Lung (tissue), 12 donors: ENCODE results near the gene PDCD4. TPM values are rescaled to one million over a fixed set of nuclear protein-coding genes. Genes with fewer than 3 reads are reported as not detected.

Experiments used
- ATAC-seq: fragments of 200-7000 bp; cut with Tn5 transposase; one replicate; pipeline ENCODE4 v1.9.1; 2020; ENCODE audit warnings: moderate number of reproducible peaks; ENCODE audit not compliant: insufficient read depth, low FRiP score
- DNase-seq, 3 donors: peaks; one replicate each; pipeline ENCODE4 v3.0.0-alpha.2; 2013 to 2017
- H3K27ac ChIP-seq, 2 donors: one replicate each; pipeline ENCODE4 v1.5.1; 2013; ENCODE audit warnings: mild to moderate bottlenecking in 2 of 2, moderate library complexity in 2 of 2, control low read depth in 1 of 2, inconsistent platforms in 1 of 2, low read depth in 1 of 2, low read length in 1 of 2
- H3K27me3 ChIP-seq, 3 donors: one replicate each; pipeline ENCODE4 v1.5.1; 2013; ENCODE audit warnings: low read length in 2 of 3; ENCODE audit not compliant: control insufficient read depth in 3 of 3, insufficient read depth in 3 of 3
- H3K36me3 ChIP-seq, 4 donors: one replicate each; pipeline ENCODE4 v1.5.1; 2013; ENCODE audit warnings: low read length in 4 of 4, mild to moderate bottlenecking in 1 of 4, moderate library complexity in 1 of 4; ENCODE audit not compliant: control insufficient read depth in 4 of 4, insufficient read depth in 4 of 4
- H3K4me1 ChIP-seq, 5 donors: one replicate each; pipeline ENCODE4 v1.5.1; 2013; ENCODE audit warnings: low read length in 5 of 5, mild to moderate bottlenecking in 2 of 5, moderate library complexity in 1 of 5; ENCODE audit not compliant: control insufficient read depth in 5 of 5, insufficient read depth in 5 of 5
- H3K4me3 ChIP-seq: one replicate; pipeline ENCODE4 v1.5.1; 2013; ENCODE audit warnings: mild to moderate bottlenecking, control low read depth, moderate library complexity
- H3K9ac ChIP-seq, 2 donors: one replicate each; pipeline ENCODE4 v1.5.1; 2013; ENCODE audit warnings: low read length in 2 of 2, control low read depth in 1 of 2; ENCODE audit not compliant: insufficient read depth in 1 of 2
- H3K9me3 ChIP-seq, 4 donors: one replicate each; pipeline ENCODE4 v1.5.1; 2013; ENCODE audit warnings: low read length in 3 of 4, mild to moderate bottlenecking in 1 of 4, moderate library complexity in 1 of 4; ENCODE audit not compliant: control insufficient read depth in 4 of 4, insufficient read depth in 3 of 4
- CTCF ChIP-seq: IDR thresholded peaks from 2 replicates; pipeline ENCODE4 v1.5.1; 2012; ENCODE audit warnings: mild to moderate bottlenecking; ENCODE audit errors: control extremely low read depth, extremely low read depth
- WGBS, 2 donors: extraction: QIAGEN DNeasy Blood & Tissue Kit; methylation state at CpG; one replicate each; pipeline ENCODE4 v1.1.7; 2013; 5-methylcytosine and 5-hydroxymethylcytosine counted together
- polyA plus RNA-seq, 2 donors: library from polyadenylated mRNA; stranded (reverse); fragments of 200-250 nt; gene quantifications; one replicate each; pipeline ENCODE4 v1.2.1, GENCODE V29; 2013
- total RNA-seq, 2 donors: library from RNA; depleted of rRNA in 1 of 2; stranded (reverse); fragments of >200 nt in 1 of 2; gene quantifications; one replicate each; pipeline ENCODE4 v1.2.1, GENCODE V29; 2014 to 2021
- donor health status: control.
- donor health status: control.
- donor health status: Bipolar disorder and iron deficiency.
- donor health status: healthy.
- donor health status: DM: yes; HTN: yes; CAD: no.

The PDCD4 gene
- total and polyA plus RNA-seq, 4 donors: 26.7 to 186 (median 33.5) TPM

- Histone ChIP-seq H3K4me3 (no peak overlapping the region), H3K4me1 (peaks cover 10 to 29% (median 23%) of the 10 kb centered on the region in 5 donors), H3K27ac (peak overlapping the region in 1 of 2 donors; percentile 52), H3K9me3 (no peaks in the 10 kb centered on the region), H3K36me3 (no peaks in the 10 kb centered on the region), H3K9ac (peak overlapping the region in 1 of 2 donors; percentile 25), H3K27me3 (no peaks in the 10 kb centered on the region)
- no peak for TF ChIP-seq CTCF
- DNase-seq: peak; percentile 51 to 88 (median 69)
- WGBS, 2 donors: 41 to 43% methylated on average over 12 of the region's 12 CpGs
- ATAC-seq: no peak
These were observed 14.2 kb upstream of the PDCD4 start for GRCh38 chr10:110857265-110858171.

- Histone ChIP-seq H3K36me3 (no peaks in the 10 kb centered on the region), H3K4me1 (peaks cover 10 to 29% (median 23%) of the 10 kb centered on the region in 5 donors), H3K27me3 (no peaks in the 10 kb centered on the region), H3K9me3 (no peaks in the 10 kb centered on the region), H3K4me3 (no peak overlapping the region), H3K27ac (no peak overlapping the region), H3K9ac (peak overlapping the region in 1 of 2 donors; percentile 25)
- TF ChIP-seq CTCF: no peak
- DNase-seq (no peak), ATAC-seq (no peak)
- 30 to 44% methylated on average over 1 of the region's 1 CpG for WGBS, 2 donors
These were observed 13.3 kb upstream of the PDCD4 start for GRCh38 chr10:110858297-110858934.

GRCh38 chr10:110859206-110859972, 12.3 kb upstream of the PDCD4 start:
- no peak for DNase-seq
- WGBS, 2 donors: 53 to 63% methylated on average over 6 of the region's 6 CpGs
- H3K27me3 ChIP-seq: no peaks in the 10 kb centered on the region
- no peak overlapping the region for H3K4me3 ChIP-seq
- H3K36me3 ChIP-seq: no peaks in the 10 kb centered on the region
- H3K27ac ChIP-seq: peak overlapping the region in 1 of 2 donors; percentile 84
- H3K9ac ChIP-seq: no peak overlapping the region
- ATAC-seq: peak; percentile 17
- no peaks in the 10 kb centered on the region for H3K9me3 ChIP-seq
- peaks cover 10 to 27% (median 23%) of the 10 kb centered on the region in 5 donors for H3K4me1 ChIP-seq
- TF ChIP-seq CTCF: no peak
